ENCODE measurements around the gene RNASE9. TPM values are rescaled to one million over a fixed set of nuclear protein-coding genes. Genes with fewer than 3 reads are reported as not detected.
"Not testable (repeated sequence)": the region's sequence is repeated elsewhere in the genome, so short reads cannot be mapped to it uniquely, and the experiment has no call there.

Gene RNASE9
- total RNA-seq, 1 experiment from 2014 or later = not detected

DNA sequence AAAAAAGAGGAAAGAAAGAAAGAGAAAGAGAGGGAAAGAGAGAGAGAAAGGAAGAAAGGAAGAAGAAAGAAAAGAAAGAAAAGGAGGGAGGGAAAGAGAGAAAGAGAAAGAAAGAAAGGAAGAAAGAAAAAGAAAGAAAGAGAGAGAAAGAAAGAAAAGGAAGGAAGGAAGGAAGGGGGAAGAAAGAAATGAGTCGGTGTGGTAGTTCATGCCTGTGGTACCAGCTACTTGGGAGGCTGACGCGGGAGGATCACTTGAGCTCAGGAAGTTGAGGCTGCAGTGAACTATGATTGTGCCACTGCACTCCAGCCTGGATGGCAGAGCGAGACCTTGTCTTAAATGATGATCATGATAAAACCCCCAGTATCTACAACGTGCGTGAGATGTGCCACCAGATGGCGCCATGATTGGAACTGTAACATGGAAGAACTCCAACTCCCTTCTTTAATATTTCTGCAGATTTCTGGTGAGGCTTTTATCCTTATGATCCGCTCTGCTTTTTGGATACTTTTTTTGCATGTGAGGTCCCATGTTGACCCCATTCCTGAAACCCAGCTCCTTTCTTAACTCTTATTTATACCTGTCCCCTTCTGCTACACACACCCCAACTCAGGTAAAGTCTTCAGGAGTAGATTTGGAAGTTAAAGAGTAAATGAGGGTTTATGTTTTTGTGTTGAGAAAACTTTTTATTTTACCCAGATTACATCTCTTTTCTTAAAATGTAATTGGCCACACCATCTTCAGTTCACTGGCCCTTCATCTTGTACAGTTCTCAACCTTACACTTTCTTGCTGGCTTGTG is 29.9 kb downstream of the RNASE9 start:
- peak; percentile 77 for DNase-seq (ENCODE audit: extremely low read depth, low read depth)

DNA sequence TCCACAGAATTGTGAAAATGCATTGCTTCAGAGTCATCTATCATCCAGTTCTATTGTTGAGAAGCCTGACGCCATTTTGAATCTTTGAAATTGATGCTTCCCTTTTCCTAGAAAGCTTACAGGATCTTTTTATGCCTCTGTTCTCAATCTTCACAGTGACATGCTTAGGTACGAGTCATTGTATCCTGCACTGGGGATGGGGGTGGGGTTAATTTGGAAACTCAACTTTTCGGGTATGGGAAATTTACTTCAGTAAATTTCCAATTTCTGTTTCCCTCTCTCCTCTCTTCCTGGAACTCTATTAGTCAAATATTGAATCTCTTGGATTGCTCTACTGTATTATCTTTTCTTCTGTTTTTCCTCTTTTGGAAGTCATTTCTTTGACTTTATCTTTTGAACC is 31.0 kb downstream of the RNASE9 start:
- no peak for DNase-seq (ENCODE audit: extremely low read depth, low read depth)

DNA sequence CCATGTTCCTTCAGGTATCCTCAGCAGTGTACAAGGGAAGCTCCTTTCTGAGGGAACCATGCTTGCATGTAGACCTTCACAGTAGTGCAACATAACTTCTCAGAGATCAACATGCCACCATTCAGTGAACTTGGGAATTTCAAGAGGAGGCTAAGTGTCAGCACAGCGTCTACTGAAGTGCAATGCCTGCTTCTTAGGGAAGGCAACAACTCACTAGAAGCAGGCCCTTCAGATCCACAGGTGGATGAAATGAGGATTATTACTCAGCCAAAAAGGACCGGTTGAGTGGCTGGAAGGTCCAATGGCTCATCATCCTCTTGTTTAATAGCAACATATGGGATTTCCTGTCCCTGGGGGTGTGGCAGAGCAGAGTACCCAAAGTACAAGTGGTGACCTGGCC is 36.8 kb downstream of the RNASE9 start:
- DNase-seq (ENCODE audit: extremely low read depth, low read depth) = no peak

DNA sequence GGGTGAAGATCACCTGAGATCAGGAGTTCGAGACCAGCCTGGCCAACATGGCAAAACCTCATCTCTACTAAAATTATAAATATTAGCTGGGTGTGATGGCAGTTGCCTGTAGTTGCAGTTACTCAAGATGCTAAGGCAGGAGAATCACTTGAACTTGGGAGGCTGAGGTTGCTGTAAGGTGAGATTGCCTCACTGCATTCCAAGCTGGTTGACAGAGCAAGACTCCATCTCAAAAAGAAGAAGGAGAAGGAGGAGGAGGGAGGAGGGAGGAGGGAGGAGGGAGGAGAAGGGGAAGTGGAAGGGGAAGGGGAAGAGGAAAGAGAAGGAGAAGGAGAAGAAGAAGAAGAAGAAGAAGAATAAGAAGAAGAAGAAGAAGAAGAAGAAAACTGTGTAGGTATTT is 38.5 kb downstream of the RNASE9 start:
- no peak for DNase-seq (ENCODE audit: extremely low read depth, low read depth)

DNA sequence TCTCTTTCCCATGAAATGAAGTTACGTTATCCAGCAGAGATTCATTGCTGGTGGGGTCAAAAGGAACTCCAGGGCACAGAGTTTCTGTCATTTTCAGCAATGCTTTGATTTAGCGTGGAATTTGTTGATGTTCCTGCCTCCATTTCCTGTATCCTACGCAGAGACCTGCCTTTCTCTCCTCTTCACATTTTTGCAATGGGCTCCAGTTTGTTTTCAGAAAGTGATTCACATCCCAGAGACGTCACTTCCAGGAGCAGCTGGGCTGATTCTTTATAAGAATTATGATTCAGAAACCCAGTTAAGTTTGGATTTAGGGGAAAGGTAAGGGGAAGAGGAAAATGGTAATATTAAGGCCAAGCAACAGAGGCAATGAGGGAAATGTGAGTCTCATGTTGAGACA is 43.9 kb downstream of the RNASE9 start:
- DNase-seq (ENCODE audit: extremely low read depth, low read depth) = no peak

DNA sequence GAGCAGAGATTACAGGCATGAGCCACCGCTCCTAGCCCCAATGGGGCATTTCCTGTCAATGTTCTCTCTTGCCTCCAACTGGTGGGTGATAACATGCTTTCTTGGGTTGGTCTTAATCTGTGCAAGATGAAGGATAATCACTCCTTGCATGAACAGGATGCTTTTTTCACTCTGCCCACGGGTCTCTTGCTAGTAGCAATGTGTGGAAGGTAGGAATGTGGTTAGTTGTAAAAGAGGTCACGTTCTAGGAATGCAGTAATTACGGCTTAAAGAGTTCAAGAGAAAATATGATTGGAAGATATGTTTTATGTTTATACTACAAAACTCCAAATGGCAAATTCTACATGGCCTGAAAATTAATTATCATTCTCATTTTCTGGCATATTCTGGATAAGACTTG is 45.0 kb downstream of the RNASE9 start:
- DNase-seq (ENCODE audit: extremely low read depth, low read depth) = no peak

DNA sequence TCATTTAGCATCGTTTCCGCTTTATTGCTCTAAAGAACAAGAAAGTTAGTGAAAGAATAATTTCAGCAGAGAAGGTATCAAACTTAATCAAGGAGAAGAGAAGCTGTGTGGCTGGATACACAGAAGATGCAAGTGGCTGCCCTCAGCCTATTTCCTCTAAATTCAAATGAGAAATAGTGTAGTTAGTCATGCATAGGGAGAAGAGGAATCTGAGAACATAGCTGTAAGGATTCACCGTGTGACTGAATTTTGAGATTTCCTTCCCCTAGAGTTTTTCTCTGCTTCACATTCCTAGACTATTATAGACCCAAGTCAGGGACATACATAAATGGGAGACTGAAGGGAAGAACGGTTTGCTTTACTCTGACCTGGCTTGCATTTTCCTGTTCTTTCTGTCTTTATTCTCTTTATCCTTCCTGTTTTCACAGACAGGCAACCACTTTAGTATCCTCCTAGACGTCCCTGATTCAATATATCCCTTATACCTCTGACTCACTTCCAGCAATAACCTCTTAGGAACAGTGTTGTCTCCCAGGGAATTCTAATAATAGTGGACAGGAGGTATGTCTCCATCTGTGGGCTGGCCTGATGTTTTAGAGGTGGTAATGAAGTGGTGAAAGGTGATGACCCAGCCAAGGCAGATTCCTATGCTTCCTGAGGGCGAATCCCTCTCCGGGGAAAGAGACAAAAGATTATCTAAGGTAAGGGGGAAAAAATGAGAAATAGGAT is 48.5 kb downstream of the RNASE9 start:
- DNase-seq (ENCODE audit: extremely low read depth, low read depth) = no peak

DNA sequence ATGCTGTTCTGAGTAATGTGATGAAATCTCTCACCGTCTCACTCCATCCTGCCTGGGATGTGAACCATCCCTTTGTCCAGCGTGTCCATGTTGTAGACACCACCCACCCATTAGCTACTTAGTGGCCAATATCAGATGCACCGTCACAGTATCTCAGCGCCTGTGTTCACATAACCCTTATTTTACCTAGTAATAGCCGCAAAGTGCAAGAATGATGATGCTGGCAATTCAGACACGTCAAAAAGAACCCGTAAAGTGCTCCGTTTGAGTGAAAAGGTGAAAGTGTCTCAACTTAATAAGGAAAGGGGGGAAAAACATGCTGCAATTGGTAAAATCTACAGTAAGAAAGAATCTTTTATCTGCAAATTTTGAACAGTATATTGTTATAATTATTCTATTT is 52.5 kb downstream of the RNASE9 start:
- no peak for DNase-seq (ENCODE audit: extremely low read depth, low read depth)

DNA sequence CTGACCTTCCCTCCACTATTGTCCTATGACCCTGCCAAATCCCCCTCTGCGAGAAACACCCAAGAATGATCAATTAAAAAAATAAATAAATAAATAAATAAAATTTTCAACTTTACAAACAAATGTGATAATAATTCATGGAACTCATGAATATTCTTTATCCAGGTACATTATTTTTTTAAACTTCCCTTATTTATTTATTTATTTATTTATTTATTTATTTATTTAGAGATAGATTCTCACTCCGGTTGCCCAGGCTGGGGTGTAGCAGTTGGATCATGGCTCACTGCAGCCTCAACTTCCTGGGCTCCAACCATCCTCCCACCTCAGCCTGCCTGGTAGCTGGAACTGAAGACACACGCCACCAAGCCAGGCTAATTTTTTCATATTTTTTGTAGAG is 53.3 kb downstream of the RNASE9 start:
- DNase-seq (ENCODE audit: extremely low read depth, low read depth) = not testable (repeated sequence)

DNA sequence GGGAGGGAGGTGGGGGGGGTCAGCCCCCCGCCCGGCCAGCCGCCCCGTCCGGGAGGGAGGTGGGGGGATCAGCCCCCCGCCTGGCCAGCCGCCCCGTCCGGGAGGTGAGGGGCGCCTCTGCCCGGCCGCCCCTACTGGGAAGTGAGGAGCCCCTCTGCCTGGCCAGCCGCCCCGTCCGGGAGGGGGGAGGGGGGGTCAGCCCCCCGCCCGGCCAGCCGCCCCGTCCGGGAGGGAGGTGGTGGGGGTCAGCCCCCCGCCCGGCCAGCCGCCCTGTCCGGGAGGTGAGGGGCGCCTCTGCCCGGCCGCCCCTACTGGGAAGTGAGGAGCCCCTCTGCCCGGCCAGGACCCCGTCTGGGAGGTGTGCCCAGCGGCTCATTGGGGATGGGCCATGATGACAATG is 54.1 kb downstream of the RNASE9 start:
- not testable (repeated sequence) for DNase-seq (ENCODE audit: extremely low read depth, low read depth)

DNA sequence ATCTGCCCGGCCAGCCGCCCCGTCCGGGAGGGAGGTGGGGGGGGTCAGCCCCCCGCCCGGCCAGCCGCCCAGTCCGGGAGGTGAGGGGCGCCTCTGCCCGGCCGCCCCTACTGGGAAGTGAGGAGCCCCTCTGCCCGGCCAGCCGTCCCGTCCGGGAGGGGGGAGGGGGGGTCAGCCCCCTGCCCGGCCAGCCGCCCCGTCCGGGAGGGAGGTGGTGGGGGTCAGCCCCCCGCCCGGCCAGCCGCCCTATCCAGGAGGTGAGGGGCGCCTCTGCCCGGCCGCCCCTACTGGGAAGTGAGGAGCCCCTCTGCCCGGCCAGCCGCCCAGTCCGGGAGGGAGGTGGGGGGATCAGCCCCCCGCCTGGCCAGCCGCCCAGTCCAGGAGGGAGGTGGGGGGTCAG is 54.6 kb downstream of the RNASE9 start:
- not testable (repeated sequence) for DNase-seq (ENCODE audit: extremely low read depth, low read depth)

Other genes starting within 250 kb of the RNASE9 start
- 258 and 275 TPM in 2 replicates for gene CCNB1IP1, start 227.8 kb downstream of the RNASE9 start, total RNA-seq (2014; rRNA removed; shearing (Covaris generic))
- gene PARP2, start 217.4 kb downstream of the RNASE9 start, total RNA-seq (2014; rRNA removed; shearing (Covaris generic)) = 35.7 and 39.4 TPM in 2 replicates
- gene TEP1, start 147.5 kb downstream of the RNASE9 start, total RNA-seq (2014; rRNA removed; shearing (Covaris generic)) = 13.0 and 13.3 TPM in 2 replicates
- not detected in 2 replicates for gene KLHL33, start 124.9 kb downstream of the RNASE9 start, total RNA-seq (2014; rRNA removed; shearing (Covaris generic))
- 29.6 and 32.6 TPM in 2 replicates for gene OSGEP, start 106.2 kb downstream of the RNASE9 start, total RNA-seq (2014; rRNA removed; shearing (Covaris generic))
- gene APEX1, start 105.8 kb downstream of the RNASE9 start, total RNA-seq (2014; rRNA removed; shearing (Covaris generic)) = 96.7 and 151 TPM in 2 replicates
- 17.3 and 20.6 TPM in 2 replicates for gene PIP4P1, start 99.6 kb downstream of the RNASE9 start, total RNA-seq (2014; rRNA removed; shearing (Covaris generic))
- 83.5 and 89.9 TPM in 2 replicates for gene PNP, start 91.6 kb downstream of the RNASE9 start, total RNA-seq (2014; rRNA removed; shearing (Covaris generic))
- gene RNASE10, start 55.5 kb downstream of the RNASE9 start, total RNA-seq (2014; rRNA removed; shearing (Covaris generic)) = not detected in 2 replicates
- gene RNASE11, start 27.0 kb upstream of the RNASE9 start, total RNA-seq (2014; rRNA removed; shearing (Covaris generic)) = not detected in 2 replicates
- gene RNASE12, start 30.3 kb upstream of the RNASE9 start, total RNA-seq (2014; rRNA removed; shearing (Covaris generic)) = not detected in 2 replicates
- not detected in 2 replicates for gene OR6S1, start 80.6 kb upstream of the RNASE9 start, total RNA-seq (2014; rRNA removed; shearing (Covaris generic))
- gene RNASE4, start 123.5 kb upstream of the RNASE9 start, total RNA-seq (2014; rRNA removed; shearing (Covaris generic)) = 22.9 and 36.7 TPM in 2 replicates
- gene ANG, start 127.7 kb upstream of the RNASE9 start, total RNA-seq (2014; rRNA removed; shearing (Covaris generic)) = 12.5 and 14.7 TPM in 2 replicates
- not detected in 2 replicates for gene EDDM3A, start 184.8 kb upstream of the RNASE9 start, total RNA-seq (2014; rRNA removed; shearing (Covaris generic))
- gene EDDM3B, start 207.4 kb upstream of the RNASE9 start, total RNA-seq (2014; rRNA removed; shearing (Covaris generic)) = not detected in 2 replicates
- gene RNASE6, start 220.2 kb upstream of the RNASE9 start, total RNA-seq (2014; rRNA removed; shearing (Covaris generic)) = 0.20 TPM in 1 of 2 replicates, not detected in the other
- gene RNASE1, start 241.8 kb upstream of the RNASE9 start, total RNA-seq (2014; rRNA removed; shearing (Covaris generic)) = not detected in 2 replicates

All from NCI-H460 (cell line).